Stimulated activated CD4-positive, alpha-beta T cell treated with anti-CD3 and anti-CD28 coated beads, TNF-alpha, amount 100 ng/mL, for 4 hours (primary cell): ENCODE measurements around the gene PTPRN2.

Source experiments
- DNase-seq, 3 experiments: peaks; one replicate each; pipeline ENCODE4 v3.0.0-alpha.2; 2020; ENCODE audit warnings: low read depth in 3 of 3

Gene PTPRN2

GRCh38 chr7:158073845-158074840, 513.5 kb downstream of the PTPRN2 start:
- no peak for DNase-seq

GRCh38 chr7:158072991-158073730, 514.5 kb downstream of the PTPRN2 start:
- DNase-seq: no peak

GRCh38 chr7:158070222-158070920, 517.3 kb downstream of the PTPRN2 start:
- DNase-seq: no peak

DNA sequence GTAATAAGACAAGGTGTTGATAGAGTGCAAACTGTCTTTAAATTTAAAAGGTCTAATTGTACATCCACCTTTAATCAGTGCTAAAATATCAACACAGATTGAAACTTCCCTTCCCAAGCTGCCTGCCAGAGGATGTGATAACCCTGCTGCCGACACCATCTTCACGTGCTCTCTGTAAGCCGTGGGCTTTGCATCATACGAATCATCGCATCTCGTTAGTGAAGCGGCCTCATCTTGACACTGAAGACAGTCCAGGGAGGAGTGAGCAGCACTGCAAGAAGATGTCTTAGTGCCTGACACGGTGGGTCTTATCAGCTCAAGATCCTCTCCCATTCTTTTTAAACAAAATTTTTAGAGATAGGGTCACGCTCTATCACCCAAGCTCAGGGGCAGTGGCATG, 518.8 kb downstream of the PTPRN2 start:
- no peak for DNase-seq

DNA sequence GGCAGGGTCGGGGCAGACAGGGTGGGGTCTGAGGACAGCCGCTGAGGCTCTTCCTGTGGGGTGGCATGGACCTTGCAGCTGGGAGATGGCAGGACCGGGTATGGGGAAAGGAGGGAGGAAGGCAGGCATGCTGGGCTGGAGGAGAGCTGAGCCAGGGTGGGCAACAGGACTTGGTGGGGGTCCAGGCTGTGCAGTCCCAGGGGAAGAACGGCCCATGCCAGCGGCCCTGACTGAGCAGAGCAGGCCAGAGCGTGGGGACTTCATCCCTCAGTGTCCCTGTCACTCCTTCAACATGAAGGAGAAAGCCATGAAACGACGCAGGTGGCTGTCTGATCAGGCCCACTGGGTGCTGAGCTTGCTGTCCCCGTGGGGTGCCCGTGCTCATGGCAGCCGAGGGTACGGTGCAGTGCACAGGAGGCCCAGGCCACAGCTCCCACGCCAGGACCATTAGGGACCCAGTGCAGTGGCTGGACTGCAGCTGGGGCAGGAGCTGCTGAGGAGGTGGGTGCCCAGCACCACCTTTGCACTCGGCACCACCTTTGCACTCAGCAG, 519.6 kb downstream of the PTPRN2 start:
- DNase-seq: no peak

DNA sequence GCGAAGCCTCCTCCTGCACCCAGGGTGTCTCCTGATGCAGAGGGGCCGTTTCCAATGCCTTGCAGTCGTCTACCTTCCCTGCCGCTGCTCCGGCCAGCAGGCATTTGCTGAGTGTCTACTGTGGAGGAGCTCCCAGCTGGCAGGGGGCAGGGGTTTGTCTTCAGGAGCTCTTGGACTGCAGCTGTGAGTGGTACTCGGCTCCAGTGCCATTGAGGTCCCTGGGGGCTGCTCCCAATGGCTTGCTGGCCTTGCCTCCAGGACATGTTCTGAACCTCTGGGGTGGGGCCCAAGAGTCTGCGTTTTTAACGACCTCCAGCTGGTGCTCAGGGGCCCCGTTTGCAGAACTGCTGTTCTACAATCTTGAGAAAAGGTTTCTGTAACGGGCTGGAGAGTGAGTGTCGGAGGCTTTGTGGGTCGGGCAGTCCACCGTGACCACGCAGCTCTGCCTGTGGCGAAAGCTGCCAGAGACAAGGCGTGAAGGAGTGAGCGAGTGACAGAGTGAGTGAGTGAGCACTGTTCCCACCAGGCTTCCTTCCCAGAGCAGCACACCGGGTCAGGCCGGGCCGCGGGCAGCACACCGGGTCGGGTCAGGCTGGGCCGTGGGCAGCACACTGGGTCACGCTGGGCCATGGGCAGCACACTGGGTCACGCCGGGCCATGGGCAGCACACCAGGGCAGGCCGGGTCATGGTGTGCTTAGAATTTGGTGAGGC, 520.2 kb downstream of the PTPRN2 start:
- no peak for DNase-seq

DNA sequence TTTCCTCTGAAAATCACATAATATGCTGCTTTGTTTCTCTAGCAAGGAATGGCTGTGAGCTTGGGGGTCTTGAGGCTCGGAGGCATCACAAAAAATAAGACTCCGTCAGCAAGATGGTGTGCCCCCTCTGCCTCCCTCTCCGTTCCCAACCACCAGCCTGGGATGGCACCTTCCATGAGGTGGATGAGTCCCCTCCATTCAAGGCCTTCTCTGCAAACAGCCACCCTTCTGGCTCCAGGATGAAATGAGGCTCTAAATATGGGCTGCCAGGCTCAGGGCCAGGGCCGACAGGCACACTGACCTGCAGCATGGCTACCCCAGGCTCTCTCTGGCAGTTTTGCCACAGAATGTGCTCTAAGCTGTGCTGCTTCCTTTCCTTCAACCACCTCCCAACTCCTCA, 521.5 kb downstream of the PTPRN2 start:
- no peak for DNase-seq

DNA sequence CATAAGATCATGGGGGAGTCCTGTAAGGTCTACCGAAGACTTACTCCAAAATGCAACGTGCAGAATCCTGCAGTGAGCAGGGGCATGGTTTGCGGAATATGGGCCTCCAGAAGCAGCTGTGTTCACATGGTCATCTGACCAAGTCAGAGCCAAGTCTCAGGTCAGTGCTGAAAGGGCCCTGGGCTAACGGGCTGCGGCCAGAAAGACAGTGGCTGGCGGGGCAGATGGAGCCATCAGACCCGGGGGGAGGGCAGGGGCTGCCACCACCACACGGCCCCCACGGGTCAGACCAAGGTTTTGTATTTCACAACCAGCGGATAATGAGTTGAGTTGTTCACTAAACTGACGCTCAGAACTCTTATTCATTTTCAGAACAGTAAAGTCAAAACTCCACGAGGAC, 522.3 kb downstream of the PTPRN2 start:
- no peak for DNase-seq

DNA sequence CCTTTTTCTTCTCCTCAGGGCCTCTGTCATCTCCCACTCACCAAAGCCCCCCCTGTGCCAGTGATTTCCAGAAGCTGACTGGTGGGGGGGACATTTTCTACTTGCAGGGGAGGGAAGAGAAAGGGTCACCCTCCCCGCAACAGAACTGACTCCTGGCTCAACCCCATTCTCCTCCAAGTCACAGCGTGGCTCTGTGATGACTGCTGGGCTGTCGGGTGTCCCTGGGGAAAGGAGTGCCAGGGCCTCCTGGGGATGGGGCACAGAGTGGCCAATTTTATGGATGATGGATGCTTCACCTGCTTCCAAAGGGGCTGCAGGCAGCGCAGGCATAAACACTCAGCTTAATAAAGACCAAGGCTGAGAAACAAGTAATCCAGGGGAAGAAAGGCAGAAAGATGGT, 523.0 kb downstream of the PTPRN2 start:
- DNase-seq: no peak

DNA sequence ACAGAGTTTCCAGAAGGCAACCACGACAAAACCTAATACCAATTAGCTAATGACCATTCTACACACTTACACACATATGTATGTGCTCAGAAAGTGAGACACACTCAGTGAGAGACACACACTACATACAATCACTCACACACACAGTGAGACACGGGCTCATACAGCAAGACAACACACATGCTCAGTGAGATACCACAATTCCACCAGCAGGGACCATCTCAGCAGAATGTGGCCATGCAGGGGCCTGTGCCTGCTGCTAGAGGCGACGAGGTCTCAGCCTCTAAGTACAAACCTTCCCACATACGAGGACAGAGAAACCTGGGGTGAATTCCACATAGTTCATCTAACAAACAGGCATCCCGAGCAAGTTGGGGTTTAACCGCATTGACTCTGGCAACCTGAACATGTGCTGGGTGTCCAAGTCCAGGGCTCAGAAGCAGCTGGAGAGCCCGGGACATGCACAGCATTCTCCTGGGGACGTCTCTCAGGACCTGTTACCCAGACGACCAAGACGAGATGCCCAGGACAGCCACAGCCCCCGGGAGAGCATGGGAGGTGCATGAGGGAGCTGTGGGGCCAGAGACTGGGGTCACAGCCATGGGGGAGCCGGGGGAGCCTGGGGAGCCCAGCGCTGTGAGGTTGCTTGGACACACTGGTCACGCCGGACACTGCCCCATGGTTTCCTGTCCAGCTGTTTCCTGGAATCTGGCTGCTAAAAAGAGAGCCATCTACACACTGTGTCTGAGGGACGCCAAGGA, 523.6 kb downstream of the PTPRN2 start:
- DNase-seq: no peak

DNA sequence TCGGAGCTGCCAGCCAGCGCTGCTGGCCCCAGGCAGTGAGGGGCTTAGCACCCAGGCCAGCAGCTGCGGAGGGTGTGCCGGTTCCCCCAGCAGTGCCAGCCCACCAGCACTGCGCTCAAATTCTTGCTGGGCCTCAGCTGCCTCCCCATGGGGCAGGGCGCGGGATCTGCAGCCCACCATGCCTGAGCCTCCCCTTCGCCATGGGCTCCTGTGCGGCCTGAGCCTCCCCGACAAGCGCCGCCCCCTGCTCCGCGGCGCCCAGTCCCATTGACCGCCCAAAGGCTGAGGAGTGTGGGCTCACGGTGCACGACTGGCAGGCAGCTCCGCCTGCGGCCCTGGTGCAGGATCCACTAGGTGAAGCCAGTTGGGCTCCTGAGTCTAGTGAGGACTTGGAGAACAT, 525.0 kb downstream of the PTPRN2 start:
- no peak for DNase-seq

- no peak for DNase-seq
These were observed 525.6 kb downstream of the PTPRN2 start for GRCh38 chr7:158061884-158062656.

- DNase-seq: no peak
These were observed 526.5 kb downstream of the PTPRN2 start for GRCh38 chr7:158061026-158061630.

DNA sequence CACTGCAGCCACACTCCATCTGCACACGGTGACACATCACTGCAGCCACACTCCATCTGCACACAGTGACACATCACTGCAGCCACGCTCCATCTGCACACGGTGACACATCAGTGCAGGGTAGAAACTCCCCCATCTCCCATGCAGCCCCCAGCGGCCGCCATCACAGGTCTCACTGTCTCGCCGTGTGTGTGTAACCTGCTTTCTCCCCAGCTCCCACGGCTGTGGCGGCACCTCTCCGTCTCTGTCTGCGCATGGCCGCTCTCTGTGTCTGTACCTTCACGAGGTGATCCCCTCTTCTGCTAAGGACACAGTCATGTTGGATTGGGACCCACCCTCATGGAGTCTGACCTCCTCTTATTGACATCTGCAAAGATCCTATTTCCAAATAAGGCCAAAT, 527.4 kb downstream of the PTPRN2 start:
- DNase-seq: no peak

- no peak for DNase-seq
These were observed 530.2 kb downstream of the PTPRN2 start for GRCh38 chr7:158057446-158057845.

- DNase-seq: no peak
These were observed 530.9 kb downstream of the PTPRN2 start for GRCh38 chr7:158056761-158057160.

DNA sequence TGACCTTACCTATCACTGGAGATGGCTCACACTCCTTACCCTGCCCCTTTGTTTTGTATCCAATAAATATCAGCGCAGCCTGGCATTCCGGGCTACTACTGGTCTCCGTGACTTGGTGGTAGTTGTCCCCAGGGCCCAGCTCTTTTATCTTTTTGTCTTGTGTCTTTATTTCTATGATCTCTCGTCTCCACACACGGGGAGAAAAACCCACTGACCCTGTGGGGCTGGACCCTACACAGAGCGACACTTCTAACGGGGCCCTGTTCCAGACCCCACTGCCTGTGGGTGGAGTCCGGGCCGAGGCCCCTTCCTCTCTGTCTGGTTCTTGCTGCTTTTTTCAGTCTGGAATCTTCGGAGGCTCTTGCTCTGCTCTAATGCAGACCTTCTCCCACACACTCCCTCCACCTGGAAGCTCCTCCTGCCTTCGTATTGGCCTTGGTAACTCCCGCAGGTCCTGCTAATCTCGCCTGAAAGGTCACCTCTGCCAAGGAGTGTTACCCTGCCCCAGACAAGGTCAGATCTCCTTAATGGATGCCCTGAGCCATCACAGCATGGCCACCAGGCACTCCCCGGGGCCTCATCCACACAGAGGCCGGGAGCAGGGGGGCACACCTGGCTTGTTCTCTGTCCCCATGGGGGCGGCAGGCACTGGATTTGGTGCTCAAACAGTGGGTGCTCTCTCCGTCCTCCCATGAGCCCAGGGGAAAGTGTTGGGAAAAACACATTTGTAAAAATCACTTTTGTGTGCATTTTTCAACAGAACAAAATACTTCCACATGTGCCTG, 531.7 kb downstream of the PTPRN2 start:
- no peak for DNase-seq

GRCh38 chr7:158054611-158055010, 533.0 kb downstream of the PTPRN2 start:
- DNase-seq: no peak

GRCh38 chr7:158054081-158054480, 533.5 kb downstream of the PTPRN2 start:
- no peak for DNase-seq
